Natural killer cell treated with Interleukin-12 subunit alpha and Interleukin-12 subunit beta and Interleukin-15 and Interleukin-18, amount 100 ng/mL, for 72 hours (primary cell): Measurements from ENCODE around the gene PIBF1. TPM values are rescaled to one million over a fixed set of nuclear protein-coding genes. Genes with fewer than 3 reads are reported as not detected.

Source experiments
- ATAC-seq, 2 donors: fragments of 150-1000 bp; cut with Tn5 transposase in 1 of 2; sonication (Bioruptor Pico), chemical (Tn5 transposase) in 1 of 2; 2 replicates each; pipeline ENCODE4 v1.10.0; 2021
- DNase-seq: peaks from one replicate; pipeline ENCODE4 v3.0.0; 2022; ENCODE audit warnings: low spot score
- H3K27ac Mint-ChIP-seq, 2 donors: 1 replicate in 1 of 2; 2 replicates in 1 of 2; pipeline ENCODE4 v1.8.0; 2022; ENCODE audit warnings: mixed read lengths in 2 of 2, mild to moderate bottlenecking in 1 of 2, moderate library complexity in 1 of 2
- H3K27me3 Mint-ChIP-seq, 2 donors: 1 replicate in 1 of 2; 2 replicates in 1 of 2; pipeline ENCODE4 v1.8.0; 2022; ENCODE audit warnings: mixed read lengths in 2 of 2
- H3K36me3 Mint-ChIP-seq: one replicate; pipeline ENCODE4 v1.8.0; 2022; ENCODE audit warnings: mixed read lengths
- H3K4me1 Mint-ChIP-seq, 2 donors: 1 replicate in 1 of 2; 2 replicates in 1 of 2; pipeline ENCODE4 v1.8.0; 2022; ENCODE audit warnings: low read depth in 2 of 2, mixed read lengths in 2 of 2, mild to moderate bottlenecking in 1 of 2
- H3K4me3 Mint-ChIP-seq: one replicate; pipeline ENCODE4 v1.8.0; 2022; ENCODE audit warnings: mixed read lengths
- H3K9me3 Mint-ChIP-seq: 2 replicates; pipeline ENCODE4 v1.8.0; 2022; ENCODE audit warnings: mixed read lengths
- total RNA-seq, 2 donors: library from RNA; stranded (reverse); gene quantifications; one replicate each; pipeline ENCODE4 v1.2.3, GENCODE V29; 2022

PIBF1 gene
- total RNA-seq, 2 donors from 2014 or later, result 15.2 to 46.3 TPM

GRCh38 chr13:73057284-73058063 is 275.5 kb downstream of the PIBF1 start:
- no peaks in the 10 kb centered on the region for H3K9me3 Mint-ChIP-seq
- ATAC-seq (no peak), DNase-seq (no peak)
- H3K4me3 Mint-ChIP-seq, result peak overlapping the region; percentile 83
- H3K4me1 Mint-ChIP-seq, result peaks cover 8 to 19% of the 10 kb centered on the region in 2 donors
- H3K36me3 Mint-ChIP-seq, result no peaks in the 10 kb centered on the region
- no peak overlapping the region for H3K27ac Mint-ChIP-seq
- H3K27me3 Mint-ChIP-seq, result peaks cover 25 to 62% of the 10 kb centered on the region in 2 donors

- ATAC-seq (no peak), DNase-seq (no peak)
- Mint-ChIP-seq H3K27me3 (peaks cover 27 to 63% of the 10 kb centered on the region in 2 donors), H3K4me3 (peak overlapping the region; percentile 83), H3K36me3 (no peaks in the 10 kb centered on the region), H3K4me1 (peaks cover 8 to 19% of the 10 kb centered on the region in 2 donors), H3K27ac (no peak overlapping the region), H3K9me3 (no peaks in the 10 kb centered on the region)
Observed at GRCh38 chr13:73058064-73058313, 276.1 kb downstream of the PIBF1 start.

GRCh38 chr13:73058432-73058735 is 276.5 kb downstream of the PIBF1 start:
- peaks cover 27 to 63% of the 10 kb centered on the region in 2 donors for H3K27me3 Mint-ChIP-seq
- no peak overlapping the region for H3K27ac Mint-ChIP-seq
- no peaks in the 10 kb centered on the region for H3K36me3 Mint-ChIP-seq
- H3K9me3 Mint-ChIP-seq, result no peaks in the 10 kb centered on the region
- ATAC-seq, result no peak
- DNase-seq, result no peak
- H3K4me1 Mint-ChIP-seq, result peaks cover 8 to 19% of the 10 kb centered on the region in 2 donors
- H3K4me3 Mint-ChIP-seq, result peak overlapping the region; percentile 83

GRCh38 chr13:73058736-73059459 is 277.0 kb downstream of the PIBF1 start, which contains the start of gene KLF5:
KLF5 (plus strand) TSS chr13:73059005; CDS start chr13:73059328, 323 bp downstream.
- peaks cover 8 to 19% of the 10 kb centered on the region in 2 donors for H3K4me1 Mint-ChIP-seq
- H3K27ac Mint-ChIP-seq, result no peak within 1 kb of the TSS
- peak within 1 kb of the TSS; percentile 83 for H3K4me3 Mint-ChIP-seq
- DNase-seq, result peak; percentile 96
- peaks cover 27 to 63% of the 10 kb centered on the region in 2 donors for H3K27me3 Mint-ChIP-seq
- peak; percentile 99 to 100 for ATAC-seq
- H3K9me3 Mint-ChIP-seq, result no peaks in the 10 kb centered on the region
- H3K36me3 Mint-ChIP-seq, result no peaks in the 10 kb centered on the region

GRCh38 chr13:73059460-73060250 is 277.7 kb downstream of the PIBF1 start:
- peak; percentile 63 for DNase-seq
- Mint-ChIP-seq H3K4me1 (peaks cover 8 to 19% of the 10 kb centered on the region in 2 donors), H3K4me3 (peak overlapping the region; percentile 68), H3K27ac (no peak overlapping the region), H3K9me3 (no peaks in the 10 kb centered on the region), H3K27me3 (peaks cover 25 to 61% of the 10 kb centered on the region in 2 donors), H3K36me3 (no peaks in the 10 kb centered on the region)
- peak; percentile 13 to 37 for ATAC-seq

- H3K4me3 Mint-ChIP-seq, result peak overlapping the region; percentile 68
- no peak for DNase-seq
- ATAC-seq, result no peak
- no peaks in the 10 kb centered on the region for H3K9me3 Mint-ChIP-seq
- H3K4me1 Mint-ChIP-seq, result peaks cover 8 to 19% of the 10 kb centered on the region in 2 donors
- peaks cover 24 to 54% of the 10 kb centered on the region in 2 donors for H3K27me3 Mint-ChIP-seq
- no peaks in the 10 kb centered on the region for H3K36me3 Mint-ChIP-seq
- no peak overlapping the region for H3K27ac Mint-ChIP-seq
Observed at GRCh38 chr13:73060251-73061160, 278.6 kb downstream of the PIBF1 start.

- Mint-ChIP-seq H3K27ac (no peak overlapping the region), H3K9me3 (no peaks in the 10 kb centered on the region), H3K36me3 (no peaks in the 10 kb centered on the region), H3K4me1 (peaks cover 8 to 19% of the 10 kb centered on the region in 2 donors), H3K4me3 (peak overlapping the region; percentile 38), H3K27me3 (peaks cover 18 to 44% of the 10 kb centered on the region in 2 donors)
- no peak for ATAC-seq
- DNase-seq, result no peak
Observed at GRCh38 chr13:73061473-73061872, 279.5 kb downstream of the PIBF1 start.

- H3K4me3 Mint-ChIP-seq, result peak overlapping the region; percentile 38
- H3K27ac Mint-ChIP-seq, result no peak overlapping the region
- H3K27me3 Mint-ChIP-seq, result peaks cover 18 to 43% of the 10 kb centered on the region in 2 donors
- no peaks in the 10 kb centered on the region for H3K9me3 Mint-ChIP-seq
- H3K4me1 Mint-ChIP-seq, result peaks cover 8 to 19% of the 10 kb centered on the region in 2 donors
- ATAC-seq (no peak), DNase-seq (no peak)
- H3K36me3 Mint-ChIP-seq, result no peaks in the 10 kb centered on the region
Observed at GRCh38 chr13:73061876-73062275, 279.9 kb downstream of the PIBF1 start.

- ATAC-seq (no peak), DNase-seq (no peak)
- H3K27ac Mint-ChIP-seq, result no peak overlapping the region
- H3K9me3 Mint-ChIP-seq, result no peaks in the 10 kb centered on the region
- H3K27me3 Mint-ChIP-seq, result peaks cover 16 to 37% of the 10 kb centered on the region in 2 donors
- H3K4me1 Mint-ChIP-seq, result peaks cover 8 to 19% of the 10 kb centered on the region in 2 donors
- H3K36me3 Mint-ChIP-seq, result no peaks in the 10 kb centered on the region
- peak overlapping the region; percentile 38 for H3K4me3 Mint-ChIP-seq
Observed at GRCh38 chr13:73062468-73062867, 280.5 kb downstream of the PIBF1 start.

- no peak overlapping the region for H3K4me3 Mint-ChIP-seq
- H3K27me3 Mint-ChIP-seq, result peaks cover 16 to 30% of the 10 kb centered on the region in 2 donors
- no peaks in the 10 kb centered on the region for H3K36me3 Mint-ChIP-seq
- DNase-seq (no peak), ATAC-seq (no peak)
- H3K9me3 Mint-ChIP-seq, result no peaks in the 10 kb centered on the region
- H3K27ac Mint-ChIP-seq, result no peak overlapping the region
- peaks cover 8 to 19% of the 10 kb centered on the region in 2 donors for H3K4me1 Mint-ChIP-seq
Observed at GRCh38 chr13:73063166-73063565, 281.2 kb downstream of the PIBF1 start.

- Mint-ChIP-seq H3K27ac (no peak overlapping the region), H3K9me3 (no peaks in the 10 kb centered on the region), H3K4me1 (peaks cover 3 to 12% of the 10 kb centered on the region in 2 donors), H3K27me3 (peaks cover 10 to 25% of the 10 kb centered on the region in 2 donors), H3K4me3 (no peak overlapping the region), H3K36me3 (no peaks in the 10 kb centered on the region)
- no peak for ATAC-seq
- DNase-seq, result no peak
Observed at GRCh38 chr13:73065036-73065435, 283.1 kb downstream of the PIBF1 start.

- Mint-ChIP-seq H3K4me1 (peaks cover 3 to 5% of the 10 kb centered on the region in 2 donors), H3K36me3 (no peaks in the 10 kb centered on the region), H3K4me3 (no peak overlapping the region), H3K27me3 (peaks cover 5 to 17% of the 10 kb centered on the region in 2 donors), H3K9me3 (no peaks in the 10 kb centered on the region), H3K27ac (no peak overlapping the region)
- ATAC-seq (no peak), DNase-seq (no peak)
Observed at GRCh38 chr13:73065665-73066340, 283.9 kb downstream of the PIBF1 start.
